Activated CD4-positive, alpha-beta T cell treated with anti-CD3 and anti-CD28 coated beads for 4 hours (primary cell): ENCODE data around the gene EPB41L2.

Experiments used
- DNase-seq, 2 donors: peaks; one replicate each; pipeline ENCODE4 v3.0.0-alpha.2; 2020

EPB41L2 gene

GRCh38 chr6:131061041-131061750, 1.8 kb downstream of the EPB41L2 start:
- DNase-seq: no peak

GRCh38 chr6:131060311-131060710, 2.7 kb downstream of the EPB41L2 start:
- no peak for DNase-seq

- DNase-seq: no peak
These were observed 3.6 kb downstream of the EPB41L2 start for GRCh38 chr6:131059486-131059885.

- DNase-seq: no peak
These were observed 4.8 kb downstream of the EPB41L2 start for GRCh38 chr6:131058236-131058635.

GRCh38 chr6:131054392-131055250, 8.4 kb downstream of the EPB41L2 start:
- DNase-seq: no peak

- no peak for DNase-seq
These were observed 9.4 kb downstream of the EPB41L2 start for GRCh38 chr6:131053546-131054240.

- DNase-seq: no peak
These were observed 10.9 kb downstream of the EPB41L2 start for GRCh38 chr6:131052181-131052580.

- no peak for DNase-seq
These were observed 11.7 kb downstream of the EPB41L2 start for GRCh38 chr6:131051341-131051740.

- DNase-seq: no peak
These were observed 13.4 kb downstream of the EPB41L2 start for GRCh38 chr6:131049608-131050007.

- no peak for DNase-seq
These were observed 14.0 kb downstream of the EPB41L2 start for GRCh38 chr6:131048933-131049515.

GRCh38 chr6:131048459-131048858, 14.6 kb downstream of the EPB41L2 start:
- no peak for DNase-seq

GRCh38 chr6:131045139-131045538, 17.9 kb downstream of the EPB41L2 start:
- no peak for DNase-seq

GRCh38 chr6:131043902-131044447, 19.1 kb downstream of the EPB41L2 start:
- DNase-seq: no peak

- DNase-seq: no peak
These were observed 20.4 kb downstream of the EPB41L2 start for GRCh38 chr6:131042664-131043063.

- no peak for DNase-seq
These were observed 21.2 kb downstream of the EPB41L2 start for GRCh38 chr6:131041814-131042213.

GRCh38 chr6:131040866-131041265, 22.2 kb downstream of the EPB41L2 start:
- DNase-seq: no peak

GRCh38 chr6:131039345-131039680, 23.7 kb downstream of the EPB41L2 start:
- DNase-seq: no peak

- DNase-seq: no peak
These were observed 24.3 kb downstream of the EPB41L2 start for GRCh38 chr6:131038597-131039344.

- DNase-seq: no peak
These were observed 25.7 kb downstream of the EPB41L2 start for GRCh38 chr6:131037194-131037897.

GRCh38 chr6:131036601-131037000, 26.4 kb downstream of the EPB41L2 start:
- DNase-seq: no peak

- no peak for DNase-seq
These were observed 26.9 kb downstream of the EPB41L2 start for GRCh38 chr6:131036143-131036542.

- DNase-seq: no peak
These were observed 27.5 kb downstream of the EPB41L2 start for GRCh38 chr6:131035582-131035981.
